Endothelial cell of umbilical vein (primary cell): Measurements from ENCODE around the gene SEPTIN7. TPM values are rescaled to one million over a fixed set of nuclear protein-coding genes. Genes with fewer than 3 reads are reported as not detected.

Experiments
- BruUV-seq: library from RNA; stranded (reverse); fragments of 400-500 nt; replicated peaks from 2 replicates; lab custom pipeline; 2021; lab: Mats Ljungman, UMichigan
- CTCF ChIA-PET: fragments of 300-600, 350-600 bp; sonication (Branson Sonifier 250); formaldehyde crosslinking; loops from one replicate; lab custom pipeline; 2021; ENCODE audit warnings: antibody characterized with exemption, inconsistent platforms; lab: Charles Lee
- POLR2A ChIA-PET: fragments of 300-600, 350-600 bp; sonication (Branson Sonifier 250); formaldehyde crosslinking; loops from one replicate; lab custom pipeline; 2021; ENCODE audit warnings: antibody characterized with exemption, inconsistent platforms; lab: Charles Lee
- DNase-seq: peaks from one replicate; pipeline ENCODE4 v3.0.0-alpha.2; 2011; ENCODE audit warnings: low read depth, low spot score
- FAIRE-seq: peaks from 2 replicates; lab custom pipeline; 2011; peaks lifted over from hg19 to GRCh38; lab: Jason Lieb, UNC
- H2AFZ ChIP-seq: 2 replicates; pipeline ENCODE4 v1.6.0; 2012; ENCODE audit warnings: low read depth, low read length, control low read depth, inconsistent platforms
- H3K27ac ChIP-seq: 2 replicates; pipeline ENCODE4 v1.5.1; 2011; ENCODE audit warnings: low read depth, mild to moderate bottlenecking, control low read depth, low read length, moderate library complexity; ENCODE audit not compliant: insufficient read depth
- H3K27me3 ChIP-seq, 2 experiments: 2 replicates each; pipeline versions ENCODE4 v1.6.0 to v1.6.1; 2011; ENCODE audit warnings: low read length in 2 of 2, mixed read lengths in 1 of 2; ENCODE audit not compliant: control insufficient read depth in 2 of 2, insufficient read depth in 2 of 2
- H3K36me3 ChIP-seq, 2 experiments: 2 replicates in 1 of 2; 3 replicates in 1 of 2; pipeline ENCODE4 v1.5.1; 2011; ENCODE audit warnings: low read length in 2 of 2, mild to moderate bottlenecking in 1 of 2, moderate library complexity in 1 of 2; ENCODE audit not compliant: control insufficient read depth in 2 of 2, insufficient read depth in 2 of 2; ENCODE audit errors: extremely low read depth in 1 of 2
- H3K4me1 ChIP-seq: 3 replicates; pipeline ENCODE4 v1.5.1; 2011; ENCODE audit warnings: mild to moderate bottlenecking, low read length; ENCODE audit not compliant: control insufficient read depth, insufficient read depth; ENCODE audit errors: extremely low read depth
- H3K4me2 ChIP-seq: 2 replicates; pipeline ENCODE4 v1.6.1; 2011; ENCODE audit warnings: low read length, control low read depth, mixed read lengths; ENCODE audit not compliant: insufficient read depth
- H3K4me3 ChIP-seq, 3 experiments: fragments of 200-600 bp in 1 of 3; sonication (generic), shearing (Covaris generic) in 1 of 3; replicated peaks in 1 of 3; 2 replicates each; pipeline ENCODE4 v1.5.1; 2011 to 2016; ENCODE audit warnings: control low read depth in 3 of 3, low read length in 3 of 3, mild to moderate bottlenecking in 2 of 3, inconsistent platforms in 1 of 3, low read depth in 1 of 3, moderate library complexity in 1 of 3; ENCODE audit not compliant: insufficient read depth in 1 of 3
- H3K79me2 ChIP-seq: 2 replicates; pipeline ENCODE4 v1.6.0; 2012; ENCODE audit warnings: low read length, inconsistent platforms; ENCODE audit not compliant: control insufficient read depth, insufficient read depth
- H3K9ac ChIP-seq: replicated peaks from 2 replicates; pipeline ENCODE3; 2011; ENCODE audit warnings: low read length, control low read depth; ENCODE audit not compliant: insufficient read depth; ENCODE audit errors: extremely low read depth
- H3K9me1 ChIP-seq: replicated peaks from 3 replicates; pipeline ENCODE4 v1.6.0; 2011; ENCODE audit warnings: mild to moderate bottlenecking, low read length; ENCODE audit not compliant: control insufficient read depth, insufficient read depth; ENCODE audit errors: extremely low read depth
- H3K9me3 ChIP-seq: replicated peaks from 2 replicates; pipeline ENCODE4 v1.5.1; 2012; ENCODE audit warnings: low read length, inconsistent platforms; ENCODE audit not compliant: control insufficient read depth, insufficient read depth
- H4K20me1 ChIP-seq: replicated peaks from 2 replicates; pipeline ENCODE3; 2011; ENCODE audit warnings: mild to moderate bottlenecking, low read length; ENCODE audit not compliant: control insufficient read depth, insufficient read depth; ENCODE audit errors: extremely low read depth
- EZH2 ChIP-seq: IDR thresholded peaks from 2 replicates; pipeline ENCODE4 v1.6.1; 2012; ENCODE audit warnings: borderline replicate concordance, low read depth, mild to moderate bottlenecking, moderate library complexity, low read length, inconsistent platforms; ENCODE audit not compliant: severe bottlenecking
- FOS ChIP-seq: IDR thresholded peaks from 2 replicates; pipeline ENCODE4 v1.6.1; 2011; ENCODE audit warnings: mild to moderate bottlenecking, low read length, moderate library complexity, borderline replicate concordance; ENCODE audit not compliant: insufficient read depth
- GATA2 ChIP-seq: IDR thresholded peaks from 2 replicates; pipeline ENCODE4 v1.7.0; 2011; ENCODE audit warnings: low read depth, mild to moderate bottlenecking, moderate library complexity, mixed read lengths, low read length; ENCODE audit not compliant: insufficient read length, insufficient read depth
- JUN ChIP-seq: IDR thresholded peaks from 2 replicates; pipeline ENCODE4 v1.6.1; 2011; ENCODE audit warnings: borderline replicate concordance, low read depth; ENCODE audit not compliant: insufficient read length, insufficient read depth
- MYC ChIP-seq: IDR thresholded peaks from one replicate; pipeline ENCODE4 v1.6.1; 2011; ENCODE audit warnings: mild to moderate bottlenecking, low read depth, low read length
- POLR2A ChIP-seq: IDR thresholded peaks from 2 replicates; pipeline ENCODE4 v1.6.1; 2012; ENCODE audit warnings: low read depth, mild to moderate bottlenecking, control low read depth, low read length
- POLR2AphosphoS5 ChIP-seq: IDR thresholded peaks from 2 replicates; pipeline ENCODE4 v1.6.1; 2012; ENCODE audit warnings: low read depth, mild to moderate bottlenecking, control low read depth, low read length, moderate library complexity; ENCODE audit not compliant: insufficient read depth
- dilution Hi-C: fragments of 300-500 bp; cut with MboI; formaldehyde crosslinking; loops from one replicate; pipeline ENCODE4 v1.15.0; 2019; ENCODE audit warnings: low sequenced_read_pairs; ENCODE audit not compliant: extremely low pct_ligation_motif_present
- intact Hi-C: fragments of 100-400 bp; cut with micrococcal nuclease; formaldehyde crosslinking; loops from one replicate; pipeline ENCODE4 v1.10.0; 2022
- polyA plus RNA-seq, 4 experiments: library from polyadenylated mRNA; depleted of rRNA in 3 of 4; stranded (reverse) in 3 of 4; unstranded in 1 of 4; fragments of >200 nt; gene quantifications; 2 replicates each; pipeline versions ENCODE4 v1.2.1 to v1.2.3, GENCODE V29; 2011 to 2012; ENCODE audit warnings: missing spikeins in 1 of 4
- total RNA-seq: library from RNA; stranded (reverse); gene quantifications from 2 replicates; pipeline ENCODE4 v1.2.3, GENCODE V29; 2021
- TF ChIP-seq, protein P1 (sequence below): IDR thresholded peaks from 2 replicates; pipeline ENCODE4 v1.6.1; 2011; ENCODE audit not compliant: insufficient read depth, insufficient read length
- TF ChIP-seq, protein P2 (sequence below), 2 donors: IDR thresholded peaks; 1 replicate in 1 of 2; 2 replicates in 1 of 2; pipeline ENCODE4 v1.5.1; 2011; ENCODE audit warnings: low read length in 2 of 2, mild to moderate bottlenecking in 2 of 2, moderate library complexity in 2 of 2, control low read depth in 1 of 2, inconsistent platforms in 1 of 2, low read depth in 1 of 2; ENCODE audit not compliant: insufficient read depth in 1 of 2; ENCODE audit errors: extremely low read depth in 1 of 2

SEPTIN7 gene
- total and polyA plus RNA-seq, 2 donors (not counting 3 experiments of a cell fraction or from before 2014, with no cell fraction given) = 73.6 to 228 TPM

DNA sequence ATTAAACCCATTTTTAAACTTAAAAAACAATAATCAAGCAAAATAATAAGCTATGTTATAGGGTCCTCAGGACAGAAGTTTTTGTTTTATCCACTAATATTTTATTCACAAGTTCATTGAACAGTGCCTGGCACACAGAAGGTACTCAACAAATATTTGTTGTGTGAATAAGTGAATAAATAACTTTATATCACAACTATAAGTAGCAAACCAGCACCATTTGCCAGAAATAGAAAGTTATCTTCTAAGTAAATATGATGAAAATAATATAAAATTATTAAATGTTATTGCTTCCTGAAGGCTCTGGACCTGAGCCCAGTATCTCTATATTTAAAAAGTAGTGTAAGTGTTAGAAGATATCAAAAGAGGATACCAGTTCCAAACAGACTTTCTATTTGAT lies 29.1 kb upstream of the SEPTIN7 start:
- Histone ChIP-seq H3K27ac (no peak overlapping the region), H3K36me3 (no peaks in the 10 kb centered on the region), H3K9me1 (no peaks in the 10 kb centered on the region), H3K9me3 (no peaks in the 10 kb centered on the region), H3K4me2 (no peak overlapping the region), H2AFZ (no peak overlapping the region), H3K4me1 (no peaks in the 10 kb centered on the region), H3K27me3 (no peaks in the 10 kb centered on the region), H3K79me2 (no peaks in the 10 kb centered on the region), H3K9ac (no peak overlapping the region), H4K20me1 (no peaks in the 10 kb centered on the region), H3K4me3 (no peak overlapping the region)
- intact Hi-C loops = no loop called here
- dilution Hi-C loops = no loop called here
- DNase-seq (no peak), FAIRE-seq (no peak)
- POLR2A ChIA-PET = no interaction called here
- TF ChIP-seq JUN = no peak
- BruUV-seq = no TSS peak
- CTCF ChIA-PET = interaction anchor here (1.6 kb wide), 1 partner anchor 62 kb away, joined by 5 read pairs; no protein-coding TSS in a partner anchor

DNA sequence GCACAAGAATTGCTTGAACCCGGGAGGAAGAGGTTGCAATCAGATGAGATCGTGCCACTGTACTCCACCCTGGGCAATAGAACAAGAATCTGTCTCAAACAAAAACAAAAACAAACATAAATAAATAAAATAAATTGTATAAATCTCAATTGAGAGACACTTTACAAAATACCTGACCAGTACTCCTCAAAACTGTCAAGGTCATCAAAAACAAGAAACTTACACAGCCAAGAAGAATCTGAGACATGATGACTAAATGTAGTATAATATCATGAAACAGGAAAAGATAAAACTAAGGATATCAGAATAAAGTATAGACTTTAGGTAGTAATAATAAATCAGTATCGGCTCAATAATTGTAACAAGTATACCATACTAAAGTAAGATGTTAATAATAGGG lies 26.9 kb upstream of the SEPTIN7 start:
- H3K27me3 ChIP-seq = no peaks in the 10 kb centered on the region
- intact Hi-C loops = no loop called here
- H3K9ac ChIP-seq = no peak overlapping the region
- dilution Hi-C loops = no loop called here
- no peak overlapping the region for H3K4me3 ChIP-seq
- FAIRE-seq (no peak), DNase-seq (no peak)
- no peak overlapping the region for H3K27ac ChIP-seq
- POLR2A ChIA-PET = no interaction called here
- no TSS peak for BruUV-seq
- no peak overlapping the region for H3K4me2 ChIP-seq
- no peaks in the 10 kb centered on the region for H3K36me3 ChIP-seq
- H3K9me3 ChIP-seq = no peaks in the 10 kb centered on the region
- H2AFZ ChIP-seq = no peak overlapping the region
- CTCF ChIA-PET = no interaction called here
- no peaks in the 10 kb centered on the region for H3K9me1 ChIP-seq
- H3K79me2 ChIP-seq = no peaks in the 10 kb centered on the region
- no peaks in the 10 kb centered on the region for H4K20me1 ChIP-seq
- H3K4me1 ChIP-seq = no peaks in the 10 kb centered on the region
- TF ChIP-seq, protein P1, sequence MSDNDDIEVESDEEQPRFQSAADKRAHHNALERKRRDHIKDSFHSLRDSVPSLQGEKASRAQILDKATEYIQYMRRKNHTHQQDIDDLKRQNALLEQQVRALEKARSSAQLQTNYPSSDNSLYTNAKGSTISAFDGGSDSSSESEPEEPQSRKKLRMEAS = no peak
- no peak for TF ChIP-seq POLR2AphosphoS5
- TF ChIP-seq GATA2 = no peak
- no peak for TF ChIP-seq MYC
- TF ChIP-seq EZH2 = no peak
- TF ChIP-seq FOS = no peak
- no peak for TF ChIP-seq JUN
- TF ChIP-seq POLR2A = no peak
- TF ChIP-seq, protein P2, sequence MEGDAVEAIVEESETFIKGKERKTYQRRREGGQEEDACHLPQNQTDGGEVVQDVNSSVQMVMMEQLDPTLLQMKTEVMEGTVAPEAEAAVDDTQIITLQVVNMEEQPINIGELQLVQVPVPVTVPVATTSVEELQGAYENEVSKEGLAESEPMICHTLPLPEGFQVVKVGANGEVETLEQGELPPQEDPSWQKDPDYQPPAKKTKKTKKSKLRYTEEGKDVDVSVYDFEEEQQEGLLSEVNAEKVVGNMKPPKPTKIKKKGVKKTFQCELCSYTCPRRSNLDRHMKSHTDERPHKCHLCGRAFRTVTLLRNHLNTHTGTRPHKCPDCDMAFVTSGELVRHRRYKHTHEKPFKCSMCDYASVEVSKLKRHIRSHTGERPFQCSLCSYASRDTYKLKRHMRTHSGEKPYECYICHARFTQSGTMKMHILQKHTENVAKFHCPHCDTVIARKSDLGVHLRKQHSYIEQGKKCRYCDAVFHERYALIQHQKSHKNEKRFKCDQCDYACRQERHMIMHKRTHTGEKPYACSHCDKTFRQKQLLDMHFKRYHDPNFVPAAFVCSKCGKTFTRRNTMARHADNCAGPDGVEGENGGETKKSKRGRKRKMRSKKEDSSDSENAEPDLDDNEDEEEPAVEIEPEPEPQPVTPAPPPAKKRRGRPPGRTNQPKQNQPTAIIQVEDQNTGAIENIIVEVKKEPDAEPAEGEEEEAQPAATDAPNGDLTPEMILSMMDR (IDR thresholded peaks at IDR 0.05; ENCODE audit: extremely low read depth in 1 of 2, insufficient read depth in 1 of 2, low read depth in 1 of 2, low read length in 2 of 2) = no peak
